HepG2 (cell line): ENCODE data around the gene HLA-DMB. TPM values are rescaled to one million over a fixed set of nuclear protein-coding genes. Genes with fewer than 3 reads are reported as not detected.

ENCODE experiments used
- ARID5B ChIP-seq: IDR thresholded peaks from 2 replicates; pipeline ENCODE4 v1.4.0; 2020; ENCODE audit warnings: mild to moderate bottlenecking, missing genetic modification reagents
- CBX2 ChIP-seq, 2 experiments: fragments of 200-600 bp in 1 of 2; sonication (generic); formaldehyde crosslinking in 1 of 2; IDR thresholded peaks; 2 replicates each; pipeline versions ENCODE4 v1.7.0 to v1.8.1; 2018 to 2022; ENCODE audit warnings: low read depth in 2 of 2, low read length in 1 of 2, mild to moderate bottlenecking in 1 of 2, missing genetic modification reagents in 1 of 2
- DZIP1 ChIP-seq: sonication (generic); formaldehyde crosslinking; IDR thresholded peaks from 2 replicates; pipeline ENCODE4 v1.5.0; 2020; ENCODE audit warnings: mild to moderate bottlenecking, missing genetic modification reagents
- FOXK1 ChIP-seq: sonication (generic); formaldehyde crosslinking; IDR thresholded peaks from 2 replicates; pipeline ENCODE4 v1.4.0; 2020; ENCODE audit warnings: low read depth, missing genetic modification reagents, borderline replicate concordance
- FOXK2 ChIP-seq: fragments of 450-650 bp; IDR thresholded peaks from 2 replicates; pipeline ENCODE4 v1.6.1; 2016
- GATAD2A ChIP-seq: IDR thresholded peaks from 2 replicates; pipeline ENCODE4 v1.6.1; 2016
- HDAC2 ChIP-seq: sonication (generic); formaldehyde crosslinking; IDR thresholded peaks from 2 replicates; pipeline ENCODE4 v1.4.0; 2020; ENCODE audit warnings: missing genetic modification reagents
- KDM5B ChIP-seq: sonication (generic); formaldehyde crosslinking; IDR thresholded peaks from 2 replicates; pipeline ENCODE4 v1.4.0; 2020; ENCODE audit warnings: missing genetic modification reagents, mild to moderate bottlenecking, borderline replicate concordance
- MEIS1 ChIP-seq: sonication (generic); formaldehyde crosslinking; IDR thresholded peaks from 2 replicates; pipeline ENCODE4 v1.9.0; 2021; ENCODE audit warnings: mild to moderate bottlenecking, missing genetic modification reagents, moderate library complexity, borderline replicate concordance
- PATZ1 ChIP-seq: sonication (generic); formaldehyde crosslinking; IDR thresholded peaks from 2 replicates; pipeline ENCODE4 v1.4.0; 2020; ENCODE audit warnings: missing genetic modification reagents
- PLSCR1 ChIP-seq: sonication (generic); formaldehyde crosslinking; IDR thresholded peaks from 2 replicates; pipeline ENCODE4 v1.5.0; 2020; ENCODE audit warnings: missing genetic modification reagents, mild to moderate bottlenecking, borderline replicate concordance
- ZNF510 ChIP-seq: sonication (generic); formaldehyde crosslinking; IDR thresholded peaks from 2 replicates; pipeline ENCODE4 v1.4.0; 2020; ENCODE audit warnings: low read depth, mild to moderate bottlenecking, missing genetic modification reagents
- ZNF552 ChIP-seq: sonication (generic); formaldehyde crosslinking; IDR thresholded peaks from 2 replicates; pipeline ENCODE4 v1.9.0; 2022; ENCODE audit warnings: missing genetic modification reagents, mild to moderate bottlenecking, borderline replicate concordance
- ZNF563 ChIP-seq: sonication (generic); formaldehyde crosslinking; IDR thresholded peaks from 2 replicates; pipeline ENCODE4 v1.8.0; 2022; ENCODE audit warnings: mild to moderate bottlenecking, moderate library complexity, missing genetic modification reagents
- ZNF619 ChIP-seq: sonication (generic); formaldehyde crosslinking; IDR thresholded peaks from 2 replicates; pipeline ENCODE4 v1.4.0; 2020; ENCODE audit warnings: mild to moderate bottlenecking, missing genetic modification reagents
- ZNF740 ChIP-seq: sonication (generic); formaldehyde crosslinking; IDR thresholded peaks from 2 replicates; pipeline ENCODE4 v1.4.0; 2020; ENCODE audit warnings: missing genetic modification reagents
- ZNF775 ChIP-seq: sonication (generic); formaldehyde crosslinking; IDR thresholded peaks from 2 replicates; pipeline ENCODE4 v1.4.0; 2020; ENCODE audit warnings: missing genetic modification reagents, mild to moderate bottlenecking, moderate library complexity, borderline replicate concordance
- ZNF788 ChIP-seq: sonication (generic); formaldehyde crosslinking; IDR thresholded peaks from 2 replicates; pipeline ENCODE4 v1.5.0; 2020; ENCODE audit warnings: mild to moderate bottlenecking, missing genetic modification reagents, borderline replicate concordance
- polyA plus RNA-seq, 8 experiments: library from polyadenylated mRNA; depleted of rRNA in 3 of 8; stranded (reverse) in 7 of 8; unstranded in 1 of 8; fragments of >200 nt; fragmentation: Illumina TruSeq in 4 of 8; extraction: Trizol in 4 of 8; gene quantifications; 2 replicates each; pipeline versions ENCODE4 v1.2.1 to v1.2.3, GENCODE V29; 2011 to 2016; ENCODE audit warnings: low read depth in 4 of 8, missing spikeins in 1 of 8, mixed read lengths in 1 of 8; ENCODE audit not compliant: insufficient read depth in 1 of 8
- total RNA-seq, 5 experiments: library from RNA; depleted of rRNA; stranded (reverse); fragments of >200 nt; fragmentation: Illumina TruSeq; extraction: Trizol; gene quantifications; 2 replicates each; pipeline ENCODE4 v1.2.3, GENCODE V29; 2016; ENCODE audit warnings: low read depth in 1 of 5

The HLA-DMB gene
- total and polyA plus RNA-seq, 2 of the 13 experiments (the other 11 are each of a cell fraction or from before 2014, with no cell fraction given) = not detected

- no peak for TF ChIP-seq FOXK2
- TF ChIP-seq ZNF552 (CRISPR knock-in tag) = no peak
- TF ChIP-seq CBX2 (IDR thresholded peaks at IDR 0.05; ENCODE audit: low read depth, low read length) = no peak
- TF ChIP-seq CBX2 (CRISPR knock-in tag; IDR thresholded peaks at IDR 0.05; ENCODE audit: low read depth) = peak; percentile 56; the same call in 1 of the 2 replicates
- 0 out of 2 replicates have a peak, but pooled peaks have one; percentile 48 for TF ChIP-seq ARID5B (CRISPR knock-in tag)
- TF ChIP-seq GATAD2A = no peak
- peak; percentile 99 for TF ChIP-seq PATZ1 (CRISPR knock-in tag)
- TF ChIP-seq MEIS1 = 0 out of 2 replicates have a peak, but pooled peaks have one; percentile 14
- peak; percentile 95 for TF ChIP-seq ZNF740 (CRISPR knock-in tag)
- TF ChIP-seq ZNF775 (CRISPR knock-in tag) = no peak
- TF ChIP-seq ZNF510 (CRISPR knock-in tag) = no peak
- no peak for TF ChIP-seq ZNF619 (CRISPR knock-in tag)
- no peak for TF ChIP-seq DZIP1 (CRISPR knock-in tag)
- TF ChIP-seq PLSCR1 (CRISPR knock-in tag) = no peak; the same call in 1 of the 2 replicates
- 0 out of 2 replicates have a peak, but pooled peaks have one; percentile 23 for TF ChIP-seq KDM5B (CRISPR knock-in tag)
- peak; percentile 39 for TF ChIP-seq HDAC2 (CRISPR knock-in tag)
- peak; percentile 27; the same call in 1 of the 2 replicates for TF ChIP-seq ZNF563 (CRISPR knock-in tag)
- no peak for TF ChIP-seq ZNF788 (CRISPR knock-in tag)
- peak; percentile 27; the same call in 1 of the 2 replicates for TF ChIP-seq FOXK1 (CRISPR knock-in tag)
These were observed 29.8 kb upstream of the HLA-DMB start (continued) for GRCh38 chr6:32970413-32971241.
